ENCODE results near the gene CNTN4. TPM values are rescaled to one million over a fixed set of nuclear protein-coding genes. Genes with fewer than 3 reads are reported as not detected.

The CNTN4 gene
- total RNA-seq, 1 experiment from 2014 or later = 1.6 TPM

DNA sequence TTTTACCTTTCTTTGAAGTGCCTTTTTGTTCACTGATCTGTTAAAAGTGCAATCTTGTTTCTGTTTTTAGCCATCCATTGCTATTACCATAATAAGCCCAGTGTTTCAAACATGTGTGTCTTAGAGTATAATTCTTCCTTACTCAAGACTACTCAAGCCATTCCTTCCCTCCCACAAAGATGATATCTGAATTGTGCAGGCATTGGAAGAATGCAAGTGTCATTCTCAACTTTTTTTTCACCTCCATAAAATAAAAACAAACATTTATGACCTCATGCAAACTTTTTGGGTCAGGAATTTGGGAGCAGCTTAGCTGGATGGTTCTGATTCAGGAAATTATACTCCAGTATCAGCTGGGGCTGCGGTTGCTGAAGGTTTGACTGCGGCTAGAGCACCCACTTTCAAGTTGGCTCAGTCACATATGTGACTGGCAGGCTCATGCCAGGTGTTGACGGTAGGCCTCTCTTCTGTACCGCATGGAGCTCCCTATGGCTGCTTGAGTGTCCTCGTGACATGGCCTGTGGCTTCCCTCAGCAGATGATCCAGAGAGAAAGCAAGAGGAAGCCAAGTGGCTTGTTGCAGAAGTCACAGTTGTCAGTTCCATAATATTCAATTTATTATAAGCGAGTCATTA lies 490.8 kb downstream of the CNTN4 start:
- H2BK120ac ChIP-seq (ENCODE audit: low read depth, low read length, poor library complexity, severe bottlenecking) = no peak overlapping the region
- H2BK15ac ChIP-seq (ENCODE audit: low read depth, low read length) = no peak overlapping the region
- H3K27me3 ChIP-seq (ENCODE audit: insufficient read depth, low read length) = no peaks in the 10 kb centered on the region
- Mint-ChIP-seq H3K36me3 (ENCODE audit: insufficient read depth in 1 of 3, low read depth in 3 of 3) (no peaks in the 10 kb centered on the region; a peak in 1 of 7 replicates), H3K27ac (no peak overlapping the region), H3K9me3 (no peaks in the 10 kb centered on the region), H3K4me1 (no peaks in the 10 kb centered on the region), H3K27me3 (ENCODE audit: low read depth) (no peaks in the 10 kb centered on the region; the same call in 1 of the 2 replicates), H3K4me3 (no peak overlapping the region)
- WGBS (ENCODE audit: extremely low coverage, insufficient read length, low lambda C conversion rate) = no CpG with 5 or more reads among the region's 6 CpGs
- no peak overlapping the region for H2BK12ac ChIP-seq (ENCODE audit: insufficient read length, low read depth, low read length)
- no peak overlapping the region for H2BK20ac ChIP-seq (ENCODE audit: low read depth, low read length, poor library complexity, severe bottlenecking)
- no peak overlapping the region for H3T11ph ChIP-seq (ENCODE audit: low read length)
- no peak overlapping the region for H4K5ac ChIP-seq (ENCODE audit: insufficient read length, low read depth, low read length)
- no peak overlapping the region for H3K4me2 ChIP-seq (ENCODE audit: insufficient read depth, insufficient read length, low read length)
- H3K9me3 ChIP-seq (ENCODE audit: control insufficient read depth, low read depth, low read length) = no peaks in the 10 kb centered on the region
- H4K8ac ChIP-seq (replicated peaks; ENCODE audit: insufficient read length, low read depth, low read length) = no peak overlapping the region
- TF ChIP-seq, protein P1, sequence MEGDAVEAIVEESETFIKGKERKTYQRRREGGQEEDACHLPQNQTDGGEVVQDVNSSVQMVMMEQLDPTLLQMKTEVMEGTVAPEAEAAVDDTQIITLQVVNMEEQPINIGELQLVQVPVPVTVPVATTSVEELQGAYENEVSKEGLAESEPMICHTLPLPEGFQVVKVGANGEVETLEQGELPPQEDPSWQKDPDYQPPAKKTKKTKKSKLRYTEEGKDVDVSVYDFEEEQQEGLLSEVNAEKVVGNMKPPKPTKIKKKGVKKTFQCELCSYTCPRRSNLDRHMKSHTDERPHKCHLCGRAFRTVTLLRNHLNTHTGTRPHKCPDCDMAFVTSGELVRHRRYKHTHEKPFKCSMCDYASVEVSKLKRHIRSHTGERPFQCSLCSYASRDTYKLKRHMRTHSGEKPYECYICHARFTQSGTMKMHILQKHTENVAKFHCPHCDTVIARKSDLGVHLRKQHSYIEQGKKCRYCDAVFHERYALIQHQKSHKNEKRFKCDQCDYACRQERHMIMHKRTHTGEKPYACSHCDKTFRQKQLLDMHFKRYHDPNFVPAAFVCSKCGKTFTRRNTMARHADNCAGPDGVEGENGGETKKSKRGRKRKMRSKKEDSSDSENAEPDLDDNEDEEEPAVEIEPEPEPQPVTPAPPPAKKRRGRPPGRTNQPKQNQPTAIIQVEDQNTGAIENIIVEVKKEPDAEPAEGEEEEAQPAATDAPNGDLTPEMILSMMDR (conservative IDR thresholded peaks at IDR 0.05) = no peak
- H4K91ac ChIP-seq (ENCODE audit: insufficient read length, low read depth, low read length) = no peak overlapping the region
- H3K9ac ChIP-seq (ENCODE audit: extremely low read depth, insufficient read length, low read length) = no peak overlapping the region
- H3K23ac ChIP-seq (ENCODE audit: insufficient read length, low read depth, low read length) = no peak overlapping the region
- no peak overlapping the region for H2AFZ ChIP-seq (ENCODE audit: low read length)
- H3K14ac ChIP-seq (ENCODE audit: insufficient read depth, low read length) = no peak overlapping the region
- no peaks in the 10 kb centered on the region for H3K79me1 ChIP-seq (ENCODE audit: insufficient read depth, low read depth, low read length, poor library complexity, severe bottlenecking)
- no peak overlapping the region for H3K18ac ChIP-seq (ENCODE audit: insufficient read length, low read depth, low read length)
- DNase-seq = no peak
- no peaks in the 10 kb centered on the region for H3K23me2 ChIP-seq (ENCODE audit: insufficient read length, low read depth, low read length, poor library complexity, severe bottlenecking)
- no peaks in the 10 kb centered on the region for H4K20me1 ChIP-seq (ENCODE audit: control insufficient read depth, insufficient read depth, insufficient read length)
- H3K56ac ChIP-seq (ENCODE audit: insufficient read length, low read depth, low read length) = no peak overlapping the region
- H3K4me1 ChIP-seq (ENCODE audit: insufficient read depth, low read length) = no peaks in the 10 kb centered on the region
- no peak overlapping the region for H3K4ac ChIP-seq (ENCODE audit: low read depth, low read length)
- no peak overlapping the region for H3K27ac ChIP-seq (ENCODE audit: insufficient read length, low read depth, low read length)
- H2BK5ac ChIP-seq (ENCODE audit: insufficient read length, low read length) = no peak overlapping the region
- no peak overlapping the region for H2AK5ac ChIP-seq (ENCODE audit: insufficient read length, low read length)
- no peaks in the 10 kb centered on the region for H3K79me2 ChIP-seq (ENCODE audit: insufficient read depth, low read length)

Data from H9 (cell line).